HepG2 (cell line): ENCODE data around the gene HOXA5. TPM values are rescaled to one million over a fixed set of nuclear protein-coding genes. Genes with fewer than 3 reads are reported as not detected.

Experiments used
- ISX ChIP-seq: sonication (generic); formaldehyde crosslinking; conservative IDR thresholded peaks from 2 replicates; pipeline ENCODE4 v1.5.0; 2020; ENCODE audit warnings: missing genetic modification reagents
- JUND ChIP-seq: sonication (generic); formaldehyde crosslinking; IDR thresholded peaks from 2 replicates; pipeline ENCODE4 v1.8.0; 2022; ENCODE audit warnings: mild to moderate bottlenecking, missing genetic modification reagents
- MEF2D ChIP-seq: sonication (generic); formaldehyde crosslinking; IDR thresholded peaks from 2 replicates; pipeline ENCODE4 v1.5.1; 2020; ENCODE audit warnings: mild to moderate bottlenecking, missing genetic modification reagents
- NFRKB ChIP-seq: fragments of 450-650 bp; IDR thresholded peaks from 2 replicates; pipeline ENCODE4 v1.6.1; 2017
- NONO ChIP-seq, 2 experiments: fragments of 450-650 bp in 1 of 2; sonication (generic) in 1 of 2; formaldehyde crosslinking in 1 of 2; IDR thresholded peaks in 1 of 2; conservative IDR thresholded peaks in 1 of 2; 2 replicates each; pipeline versions ENCODE4 v1.6.1 to v1.8.0; 2017 to 2022; ENCODE audit warnings: mild to moderate bottlenecking in 1 of 2, missing genetic modification reagents in 1 of 2, moderate library complexity in 1 of 2
- SP140L ChIP-seq: sonication (generic); formaldehyde crosslinking; IDR thresholded peaks from 2 replicates; pipeline ENCODE4 v1.4.0; 2020; ENCODE audit warnings: missing genetic modification reagents, borderline replicate concordance
- TCF7L2 ChIP-seq: IDR thresholded peaks from 2 replicates; pipeline ENCODE4 v1.6.1; 2011; ENCODE audit warnings: mild to moderate bottlenecking, low read depth, low read length, moderate library complexity
- ZNF296 ChIP-seq: sonication (generic); formaldehyde crosslinking; conservative IDR thresholded peaks from 2 replicates; pipeline ENCODE4 v1.5.0; 2020; ENCODE audit warnings: mild to moderate bottlenecking, missing genetic modification reagents
- ZNF30 ChIP-seq: sonication (generic); formaldehyde crosslinking; IDR thresholded peaks from 2 replicates; pipeline ENCODE4 v1.5.0; 2020; ENCODE audit warnings: mild to moderate bottlenecking, missing genetic modification reagents
- polyA plus RNA-seq, 8 experiments: library from polyadenylated mRNA; depleted of rRNA in 3 of 8; stranded (reverse) in 7 of 8; unstranded in 1 of 8; fragments of >200 nt; fragmentation: Illumina TruSeq in 4 of 8; extraction: Trizol in 4 of 8; gene quantifications; 2 replicates each; pipeline versions ENCODE4 v1.2.1 to v1.2.3, GENCODE V29; 2011 to 2016; ENCODE audit warnings: low read depth in 4 of 8, missing spikeins in 1 of 8, mixed read lengths in 1 of 8; ENCODE audit not compliant: insufficient read depth in 1 of 8
- total RNA-seq, 5 experiments: library from RNA; depleted of rRNA; stranded (reverse); fragments of >200 nt; fragmentation: Illumina TruSeq; extraction: Trizol; gene quantifications; 2 replicates each; pipeline ENCODE4 v1.2.3, GENCODE V29; 2016; ENCODE audit warnings: low read depth in 1 of 5
- TF ChIP-seq, protein P1 (sequence below): sonication (generic); formaldehyde crosslinking; IDR thresholded peaks from 2 replicates; pipeline ENCODE4 v1.4.0; 2020; ENCODE audit warnings: mild to moderate bottlenecking, missing genetic modification reagents
- TF ChIP-seq, protein P2 (sequence below): sonication (generic); formaldehyde crosslinking; conservative IDR thresholded peaks from 2 replicates; pipeline ENCODE4 v1.4.0; 2020; ENCODE audit warnings: missing genetic modification reagents
- TF ChIP-seq, protein P3 (sequence below): sonication (generic); formaldehyde crosslinking; IDR thresholded peaks from 2 replicates; pipeline ENCODE4 v1.5.1; 2020; ENCODE audit warnings: mild to moderate bottlenecking, missing genetic modification reagents, borderline replicate concordance
- TF ChIP-seq, protein P4 (sequence below): sonication (generic); formaldehyde crosslinking; conservative IDR thresholded peaks from 2 replicates; pipeline ENCODE4 v1.8.0; 2022; ENCODE audit warnings: missing genetic modification reagents
- TF ChIP-seq, protein P5 (sequence below): IDR thresholded peaks from 2 replicates; pipeline ENCODE4 v1.6.1; 2016; ENCODE audit warnings: mild to moderate bottlenecking, missing biosample characterization, missing genetic modification reagents
- TF ChIP-seq, protein P6 (sequence below): sonication (generic); formaldehyde crosslinking; IDR thresholded peaks from 2 replicates; pipeline ENCODE4 v1.5.0; 2020; ENCODE audit warnings: mild to moderate bottlenecking, missing genetic modification reagents, moderate library complexity

Gene HOXA5
- total and polyA plus RNA-seq, 2 of the 13 experiments (the other 11 are each of a cell fraction or from before 2014, with no cell fraction given), result 3.2 to 3.6 TPM

DNA sequence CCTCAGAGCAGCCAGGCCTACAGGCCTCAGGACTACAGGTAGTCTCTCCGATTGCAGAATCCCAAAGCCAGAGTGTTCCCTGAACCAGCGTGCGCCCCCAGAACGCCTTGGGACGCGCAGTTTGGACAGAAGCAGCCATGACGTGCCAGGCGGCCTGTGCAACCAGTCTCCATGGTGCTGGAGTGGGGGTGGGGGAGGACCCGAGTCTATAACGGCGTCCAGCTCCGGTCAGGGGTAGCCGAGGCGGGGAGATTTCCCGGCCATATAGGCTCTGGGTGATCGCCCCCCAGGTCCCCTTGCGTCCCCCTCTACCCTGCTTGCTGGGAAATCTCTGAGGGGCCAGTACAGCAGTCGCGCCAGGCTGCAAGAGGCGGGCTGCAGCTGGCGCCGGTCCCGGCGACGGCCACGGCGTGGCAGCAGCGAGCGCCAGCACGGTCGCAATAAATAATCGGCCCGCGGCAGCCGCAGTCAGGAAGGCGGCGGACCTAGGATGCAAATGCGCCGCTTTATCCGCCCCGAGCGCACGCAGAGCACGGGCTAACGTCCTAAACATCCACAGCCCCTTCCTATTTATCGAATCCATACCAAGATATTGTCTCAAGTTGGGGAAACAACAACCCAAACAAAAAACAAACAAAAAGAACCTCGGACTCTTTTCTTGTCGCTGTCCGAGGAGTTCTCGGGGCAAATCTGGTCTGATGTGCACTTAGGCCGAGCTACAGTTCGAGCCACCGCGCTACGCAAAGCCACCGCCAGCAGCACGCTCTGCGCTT, 7.3 kb upstream of the HOXA5 start (continued):
- TF ChIP-seq, protein P1, sequence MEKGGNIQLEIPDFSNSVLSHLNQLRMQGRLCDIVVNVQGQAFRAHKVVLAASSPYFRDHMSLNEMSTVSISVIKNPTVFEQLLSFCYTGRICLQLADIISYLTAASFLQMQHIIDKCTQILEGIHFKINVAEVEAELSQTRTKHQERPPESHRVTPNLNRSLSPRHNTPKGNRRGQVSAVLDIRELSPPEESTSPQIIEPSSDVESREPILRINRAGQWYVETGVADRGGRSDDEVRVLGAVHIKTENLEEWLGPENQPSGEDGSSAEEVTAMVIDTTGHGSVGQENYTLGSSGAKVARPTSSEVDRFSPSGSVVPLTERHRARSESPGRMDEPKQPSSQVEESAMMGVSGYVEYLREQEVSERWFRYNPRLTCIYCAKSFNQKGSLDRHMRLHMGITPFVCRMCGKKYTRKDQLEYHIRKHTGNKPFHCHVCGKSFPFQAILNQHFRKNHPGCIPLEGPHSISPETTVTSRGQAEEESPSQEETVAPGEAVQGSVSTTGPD (CRISPR knock-in tag), result no peak
- TF ChIP-seq, protein P2, sequence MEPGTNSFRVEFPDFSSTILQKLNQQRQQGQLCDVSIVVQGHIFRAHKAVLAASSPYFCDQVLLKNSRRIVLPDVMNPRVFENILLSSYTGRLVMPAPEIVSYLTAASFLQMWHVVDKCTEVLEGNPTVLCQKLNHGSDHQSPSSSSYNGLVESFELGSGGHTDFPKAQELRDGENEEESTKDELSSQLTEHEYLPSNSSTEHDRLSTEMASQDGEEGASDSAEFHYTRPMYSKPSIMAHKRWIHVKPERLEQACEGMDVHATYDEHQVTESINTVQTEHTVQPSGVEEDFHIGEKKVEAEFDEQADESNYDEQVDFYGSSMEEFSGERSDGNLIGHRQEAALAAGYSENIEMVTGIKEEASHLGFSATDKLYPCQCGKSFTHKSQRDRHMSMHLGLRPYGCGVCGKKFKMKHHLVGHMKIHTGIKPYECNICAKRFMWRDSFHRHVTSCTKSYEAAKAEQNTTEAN (CRISPR knock-in tag), result 0 out of 2 replicates have a peak, but pooled peaks have one; percentile 25
- TF ChIP-seq NONO (IDR thresholded peaks at IDR 0.05) (no peak), NONO (CRISPR knock-in tag; conservative IDR thresholded peaks at IDR 0.05) (peak; percentile 70), MEF2D (CRISPR knock-in tag) (peak; percentile 52), SP140L (CRISPR knock-in tag) (no peak), JUND (CRISPR knock-in tag) (0 out of 2 replicates have a peak, but pooled peaks have one; percentile 12), ZNF30 (CRISPR knock-in tag) (peak; percentile 62; the same call in 1 of the 2 replicates), ISX (CRISPR knock-in tag) (no peak), ZNF296 (CRISPR knock-in tag) (peak; percentile 83; the same call in 1 of the 2 replicates), TCF7L2 (no peak), NFRKB (no peak)
- TF ChIP-seq, protein P3, sequence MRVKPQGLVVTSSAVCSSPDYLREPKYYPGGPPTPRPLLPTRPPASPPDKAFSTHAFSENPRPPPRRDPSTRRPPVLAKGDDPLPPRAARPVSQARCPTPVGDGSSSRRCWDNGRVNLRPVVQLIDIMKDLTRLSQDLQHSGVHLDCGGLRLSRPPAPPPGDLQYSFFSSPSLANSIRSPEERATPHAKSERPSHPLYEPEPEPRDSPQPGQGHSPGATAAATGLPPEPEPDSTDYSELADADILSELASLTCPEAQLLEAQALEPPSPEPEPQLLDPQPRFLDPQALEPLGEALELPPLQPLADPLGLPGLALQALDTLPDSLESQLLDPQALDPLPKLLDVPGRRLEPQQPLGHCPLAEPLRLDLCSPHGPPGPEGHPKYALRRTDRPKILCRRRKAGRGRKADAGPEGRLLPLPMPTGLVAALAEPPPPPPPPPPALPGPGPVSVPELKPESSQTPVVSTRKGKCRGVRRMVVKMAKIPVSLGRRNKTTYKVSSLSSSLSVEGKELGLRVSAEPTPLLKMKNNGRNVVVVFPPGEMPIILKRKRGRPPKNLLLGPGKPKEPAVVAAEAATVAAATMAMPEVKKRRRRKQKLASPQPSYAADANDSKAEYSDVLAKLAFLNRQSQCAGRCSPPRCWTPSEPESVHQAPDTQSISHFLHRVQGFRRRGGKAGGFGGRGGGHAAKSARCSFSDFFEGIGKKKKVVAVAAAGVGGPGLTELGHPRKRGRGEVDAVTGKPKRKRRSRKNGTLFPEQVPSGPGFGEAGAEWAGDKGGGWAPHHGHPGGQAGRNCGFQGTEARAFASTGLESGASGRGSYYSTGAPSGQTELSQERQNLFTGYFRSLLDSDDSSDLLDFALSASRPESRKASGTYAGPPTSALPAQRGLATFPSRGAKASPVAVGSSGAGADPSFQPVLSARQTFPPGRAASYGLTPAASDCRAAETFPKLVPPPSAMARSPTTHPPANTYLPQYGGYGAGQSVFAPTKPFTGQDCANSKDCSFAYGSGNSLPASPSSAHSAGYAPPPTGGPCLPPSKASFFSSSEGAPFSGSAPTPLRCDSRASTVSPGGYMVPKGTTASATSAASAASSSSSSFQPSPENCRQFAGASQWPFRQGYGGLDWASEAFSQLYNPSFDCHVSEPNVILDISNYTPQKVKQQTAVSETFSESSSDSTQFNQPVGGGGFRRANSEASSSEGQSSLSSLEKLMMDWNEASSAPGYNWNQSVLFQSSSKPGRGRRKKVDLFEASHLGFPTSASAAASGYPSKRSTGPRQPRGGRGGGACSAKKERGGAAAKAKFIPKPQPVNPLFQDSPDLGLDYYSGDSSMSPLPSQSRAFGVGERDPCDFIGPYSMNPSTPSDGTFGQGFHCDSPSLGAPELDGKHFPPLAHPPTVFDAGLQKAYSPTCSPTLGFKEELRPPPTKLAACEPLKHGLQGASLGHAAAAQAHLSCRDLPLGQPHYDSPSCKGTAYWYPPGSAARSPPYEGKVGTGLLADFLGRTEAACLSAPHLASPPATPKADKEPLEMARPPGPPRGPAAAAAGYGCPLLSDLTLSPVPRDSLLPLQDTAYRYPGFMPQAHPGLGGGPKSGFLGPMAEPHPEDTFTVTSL (CRISPR knock-in tag), result no peak
- TF ChIP-seq, protein P4, sequence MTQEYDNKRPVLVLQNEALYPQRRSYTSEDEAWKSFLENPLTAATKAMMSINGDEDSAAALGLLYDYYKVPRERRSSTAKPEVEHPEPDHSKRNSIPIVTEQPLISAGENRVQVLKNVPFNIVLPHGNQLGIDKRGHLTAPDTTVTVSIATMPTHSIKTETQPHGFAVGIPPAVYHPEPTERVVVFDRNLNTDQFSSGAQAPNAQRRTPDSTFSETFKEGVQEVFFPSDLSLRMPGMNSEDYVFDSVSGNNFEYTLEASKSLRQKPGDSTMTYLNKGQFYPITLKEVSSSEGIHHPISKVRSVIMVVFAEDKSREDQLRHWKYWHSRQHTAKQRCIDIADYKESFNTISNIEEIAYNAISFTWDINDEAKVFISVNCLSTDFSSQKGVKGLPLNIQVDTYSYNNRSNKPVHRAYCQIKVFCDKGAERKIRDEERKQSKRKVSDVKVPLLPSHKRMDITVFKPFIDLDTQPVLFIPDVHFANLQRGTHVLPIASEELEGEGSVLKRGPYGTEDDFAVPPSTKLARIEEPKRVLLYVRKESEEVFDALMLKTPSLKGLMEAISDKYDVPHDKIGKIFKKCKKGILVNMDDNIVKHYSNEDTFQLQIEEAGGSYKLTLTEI, result no peak
- TF ChIP-seq, protein P5, sequence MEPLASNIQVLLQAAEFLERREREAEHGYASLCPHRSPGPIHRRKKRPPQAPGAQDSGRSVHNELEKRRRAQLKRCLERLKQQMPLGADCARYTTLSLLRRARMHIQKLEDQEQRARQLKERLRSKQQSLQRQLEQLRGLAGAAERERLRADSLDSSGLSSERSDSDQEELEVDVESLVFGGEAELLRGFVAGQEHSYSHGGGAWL (CRISPR knock-in tag), result peak; percentile 46; the same call in 1 of the 2 replicates
- TF ChIP-seq, protein P6, sequence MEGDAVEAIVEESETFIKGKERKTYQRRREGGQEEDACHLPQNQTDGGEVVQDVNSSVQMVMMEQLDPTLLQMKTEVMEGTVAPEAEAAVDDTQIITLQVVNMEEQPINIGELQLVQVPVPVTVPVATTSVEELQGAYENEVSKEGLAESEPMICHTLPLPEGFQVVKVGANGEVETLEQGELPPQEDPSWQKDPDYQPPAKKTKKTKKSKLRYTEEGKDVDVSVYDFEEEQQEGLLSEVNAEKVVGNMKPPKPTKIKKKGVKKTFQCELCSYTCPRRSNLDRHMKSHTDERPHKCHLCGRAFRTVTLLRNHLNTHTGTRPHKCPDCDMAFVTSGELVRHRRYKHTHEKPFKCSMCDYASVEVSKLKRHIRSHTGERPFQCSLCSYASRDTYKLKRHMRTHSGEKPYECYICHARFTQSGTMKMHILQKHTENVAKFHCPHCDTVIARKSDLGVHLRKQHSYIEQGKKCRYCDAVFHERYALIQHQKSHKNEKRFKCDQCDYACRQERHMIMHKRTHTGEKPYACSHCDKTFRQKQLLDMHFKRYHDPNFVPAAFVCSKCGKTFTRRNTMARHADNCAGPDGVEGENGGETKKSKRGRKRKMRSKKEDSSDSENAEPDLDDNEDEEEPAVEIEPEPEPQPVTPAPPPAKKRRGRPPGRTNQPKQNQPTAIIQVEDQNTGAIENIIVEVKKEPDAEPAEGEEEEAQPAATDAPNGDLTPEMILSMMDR (CRISPR knock-in tag), result peak; percentile 90
